OCI-LY1 (cell line): ENCODE measurements around the gene DYNLT3.

Experiments
- H2AFZ ChIP-seq: fragments of 200-600 bp; sonication (generic), shearing (Covaris generic); 2 replicates; pipeline ENCODE4 v1.6.0; 2014; ENCODE audit warnings: antibody characterized with exemption, mild to moderate bottlenecking, low read length
- H3F3A ChIP-seq: fragments of 200-600 bp; sonication (generic), shearing (Covaris generic); 2 replicates; pipeline ENCODE4 v1.6.0; 2014; ENCODE audit warnings: mild to moderate bottlenecking, antibody characterized with exemption, low read length, moderate library complexity; ENCODE audit not compliant: insufficient read depth
- H3K27ac ChIP-seq: fragments of 200-600 bp; sonication (generic); 2 replicates; pipeline ENCODE4 v1.5.1; 2014; ENCODE audit warnings: low read length, mixed run types, mild to moderate bottlenecking, low read depth; ENCODE audit not compliant: poor library complexity, severe bottlenecking
- H3K27me3 ChIP-seq: fragments of 200-600 bp; sonication (generic); 2 replicates; pipeline ENCODE4 v1.6.0; 2014; ENCODE audit warnings: antibody characterized with exemption, mild to moderate bottlenecking, low read length, moderate library complexity; ENCODE audit not compliant: insufficient read depth
- H3K36me3 ChIP-seq: fragments of 200-600 bp; sonication (generic); 2 replicates; pipeline ENCODE4 v1.6.1; 2014; ENCODE audit warnings: mild to moderate bottlenecking, antibody characterized with exemption, low read length, moderate library complexity, mixed read lengths; ENCODE audit not compliant: insufficient read depth
- H3K4me1 ChIP-seq: fragments of 200-600 bp; sonication (generic); 2 replicates; pipeline ENCODE4 v1.5.1; 2014; ENCODE audit warnings: mild to moderate bottlenecking, low read length, moderate library complexity; ENCODE audit not compliant: insufficient read depth, severe bottlenecking
- H3K4me2 ChIP-seq: fragments of 200-600 bp; sonication (generic), shearing (Covaris generic); 2 replicates; pipeline ENCODE4 v1.6.1; 2014; ENCODE audit warnings: low read length
- H3K4me3 ChIP-seq: fragments of 200-600 bp; sonication (generic); 2 replicates; pipeline ENCODE4 v1.5.1; 2014; ENCODE audit warnings: low read length, low read depth, mild to moderate bottlenecking, mixed read lengths; ENCODE audit not compliant: poor library complexity, severe bottlenecking
- H3K79me2 ChIP-seq: fragments of 200-600 bp; shearing (Covaris generic); 2 replicates; pipeline ENCODE4 v1.6.1; 2016; ENCODE audit warnings: mixed run types, low read length, mixed read lengths; ENCODE audit not compliant: insufficient read depth
- H3K9ac ChIP-seq: fragments of 200-600 bp; sonication (generic), shearing (Covaris generic); 2 replicates; pipeline ENCODE4 v1.6.1; 2014; ENCODE audit warnings: mild to moderate bottlenecking, low read length, mixed read lengths
- H3K9me2 ChIP-seq: fragments of 200-600 bp; sonication (generic), shearing (Covaris generic); 2 replicates; pipeline ENCODE4 v1.6.1; 2014; ENCODE audit warnings: low read depth, mild to moderate bottlenecking, low read length, mixed read lengths
- H3K9me3 ChIP-seq: fragments of 200-600 bp; shearing (Covaris generic); 2 replicates; pipeline ENCODE4 v1.6.1; 2014; ENCODE audit warnings: low read length, mixed read lengths
- H4K20me1 ChIP-seq: fragments of 200-600 bp; sonication (generic), shearing (Covaris generic); 2 replicates; pipeline ENCODE4 v1.6.0; 2016; ENCODE audit warnings: mild to moderate bottlenecking, low read length; ENCODE audit not compliant: insufficient read depth
- CTCF ChIP-seq: fragments of 200-600 bp; sonication (generic), shearing (Covaris generic); IDR thresholded peaks from 2 replicates; pipeline ENCODE4 v1.5.1; 2017; ENCODE audit warnings: mild to moderate bottlenecking, antibody characterized with exemption, low read length, moderate library complexity, mixed read lengths
- EZH2 ChIP-seq: fragments of 200-600 bp; sonication (generic), shearing (Covaris generic); IDR thresholded peaks from 2 replicates; pipeline ENCODE4 v1.8.0; 2017; ENCODE audit warnings: borderline replicate concordance, mixed run types, mild to moderate bottlenecking, antibody characterized with exemption, low read length, moderate library complexity, mixed read lengths

The DYNLT3 gene

DNA sequence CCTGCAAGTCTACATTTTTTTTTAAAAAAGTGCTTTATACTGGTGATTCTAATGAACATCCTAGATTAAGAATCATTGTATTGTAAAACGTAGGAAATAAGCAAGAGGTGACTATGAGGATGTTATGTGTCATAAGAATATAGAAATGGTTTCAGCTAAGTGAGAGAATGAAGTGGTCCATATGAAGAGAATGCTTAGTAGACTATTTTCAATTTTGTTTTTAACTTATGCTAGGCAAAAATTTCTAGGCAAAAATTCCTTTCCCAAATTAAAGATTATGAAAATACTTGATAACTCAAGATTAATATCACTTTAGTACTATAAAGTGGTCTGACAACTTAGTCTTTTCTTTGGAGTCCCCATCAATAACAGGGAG is 825 bp downstream of the DYNLT3 start:
- H3K4me3 ChIP-seq: peak overlapping the region; percentile 91
- H3K9ac ChIP-seq: peak overlapping the region; percentile 82
- peaks cover 11% of the 10 kb centered on the region for H3K4me1 ChIP-seq
- H3K27me3 ChIP-seq: no peaks in the 10 kb centered on the region
- H3K36me3 ChIP-seq: no peaks in the 10 kb centered on the region
- H3K9me3 ChIP-seq: no peaks in the 10 kb centered on the region
- no peaks in the 10 kb centered on the region for H3F3A ChIP-seq
- peak overlapping the region; percentile 72 for H3K4me2 ChIP-seq
- no peaks in the 10 kb centered on the region for H4K20me1 ChIP-seq
- no peaks in the 10 kb centered on the region for H3K9me2 ChIP-seq
- no peaks in the 10 kb centered on the region for H3K79me2 ChIP-seq
- no peak overlapping the region for H3K27ac ChIP-seq
- H2AFZ ChIP-seq: no peak overlapping the region
- TF ChIP-seq CTCF (no peak), EZH2 (no peak)

- no peaks in the 10 kb centered on the region for H4K20me1 ChIP-seq
- H3K27me3 ChIP-seq: no peaks in the 10 kb centered on the region
- H3K36me3 ChIP-seq: no peaks in the 10 kb centered on the region
- peaks cover 11% of the 10 kb centered on the region for H3K4me1 ChIP-seq
- no peaks in the 10 kb centered on the region for H3F3A ChIP-seq
- H3K9me2 ChIP-seq: no peaks in the 10 kb centered on the region
- H3K27ac ChIP-seq: no peak overlapping the region
- H3K79me2 ChIP-seq: no peaks in the 10 kb centered on the region
- H3K9me3 ChIP-seq: no peaks in the 10 kb centered on the region
- H3K4me3 ChIP-seq: peak overlapping the region; percentile 91
- H2AFZ ChIP-seq: no peak overlapping the region
- peak overlapping the region; percentile 72 for H3K4me2 ChIP-seq
- no peak overlapping the region; the same call in 1 of the 2 replicates for H3K9ac ChIP-seq
- TF ChIP-seq EZH2: no peak
- no peak for TF ChIP-seq CTCF
These were observed 1.2 kb downstream of the DYNLT3 start for GRCh38 chrX:37846141-37846540.

- Histone ChIP-seq H3K79me2 (no peaks in the 10 kb centered on the region), H4K20me1 (no peaks in the 10 kb centered on the region), H3K9me2 (no peaks in the 10 kb centered on the region), H3K4me2 (no peak overlapping the region), H3K27me3 (no peaks in the 10 kb centered on the region), H3K36me3 (no peaks in the 10 kb centered on the region), H3K9me3 (no peaks in the 10 kb centered on the region), H3K4me1 (peaks cover 11% of the 10 kb centered on the region), H3K27ac (no peak overlapping the region), H3F3A (no peaks in the 10 kb centered on the region), H2AFZ (no peak overlapping the region), H3K4me3 (no peak overlapping the region), H3K9ac (no peak overlapping the region)
- TF ChIP-seq EZH2 (no peak), CTCF (no peak)
These were observed 2.7 kb downstream of the DYNLT3 start for GRCh38 chrX:37844622-37845021.
